GM23338 (cell line): ENCODE data around the gene PEPD. TPM values are rescaled to one million over a fixed set of nuclear protein-coding genes. Genes with fewer than 3 reads are reported as not detected.

Source experiments
- ATAC-seq: fragments of 200-7000 bp; cut with Tn5 transposase; 3 replicates; pipeline ENCODE4 v1.9.1; 2020
- DNase-seq: peaks from one replicate; pipeline ENCODE4 v3.0.0-alpha.2; 2015; ENCODE audit warnings: low spot score
- H2AFZ ChIP-seq: fragments of 200-600 bp; sonication (generic); 2 replicates; pipeline ENCODE4 v1.8.0; 2016; ENCODE audit warnings: antibody characterized with exemption, mild to moderate bottlenecking, moderate library complexity
- H3F3A ChIP-seq: fragments of 200-600 bp; sonication (generic); replicated peaks from 2 replicates; pipeline ENCODE4 v1.8.0; 2017; ENCODE audit warnings: antibody characterized with exemption, mixed run types, low read depth
- H3K27ac ChIP-seq: fragments of 200-600 bp; sonication (generic); 2 replicates; pipeline ENCODE4 v1.6.1; 2016; ENCODE audit warnings: low read depth
- H3K27me3 ChIP-seq: fragments of 200-600 bp; sonication (generic); 2 replicates; pipeline ENCODE4 v1.8.0; 2016; ENCODE audit warnings: mild to moderate bottlenecking, mixed run types, moderate library complexity; ENCODE audit not compliant: insufficient read depth
- H3K36me3 ChIP-seq: fragments of 200-600 bp; sonication (generic); 2 replicates; pipeline ENCODE4 v1.8.0; 2016; ENCODE audit warnings: mild to moderate bottlenecking; ENCODE audit not compliant: insufficient read depth
- H3K4me1 ChIP-seq: fragments of 200-600 bp; sonication (generic); 2 replicates; pipeline ENCODE4 v1.8.0; 2016; ENCODE audit warnings: mild to moderate bottlenecking, moderate library complexity; ENCODE audit not compliant: insufficient read depth
- H3K4me2 ChIP-seq: fragments of 200-600 bp; sonication (generic); 2 replicates; pipeline ENCODE4 v1.7.1; 2017; ENCODE audit warnings: mixed run types
- H3K4me3 ChIP-seq: fragments of 200-600 bp; sonication (generic); 2 replicates; pipeline ENCODE4 v1.6.1; 2016; ENCODE audit warnings: mixed run types
- H3K79me2 ChIP-seq: fragments of 200-600 bp; sonication (generic); replicated peaks from 2 replicates; pipeline ENCODE4 v1.8.0; 2017; ENCODE audit warnings: mild to moderate bottlenecking; ENCODE audit not compliant: insufficient read depth
- H3K9me2 ChIP-seq: fragments of 200-600 bp; sonication (generic); 2 replicates; pipeline ENCODE4 v1.8.0; 2017; ENCODE audit not compliant: insufficient read depth
- H4K20me1 ChIP-seq: fragments of 200-600 bp; sonication (generic); replicated peaks from 2 replicates; pipeline ENCODE4 v1.8.0; 2017; ENCODE audit warnings: mild to moderate bottlenecking; ENCODE audit not compliant: insufficient read depth
- H3K27ac Mint-ChIP-seq: 2 replicates; pipeline ENCODE4 v1.8.0; 2020; ENCODE audit warnings: inconsistent platforms, mild to moderate bottlenecking, moderate library complexity, mixed read lengths
- H3K27me3 Mint-ChIP-seq: 3 replicates; pipeline ENCODE4 v1.8.0; 2022; ENCODE audit warnings: low read depth, mild to moderate bottlenecking, moderate library complexity, mixed read lengths, inconsistent platforms; ENCODE audit not compliant: insufficient read depth, poor library complexity
- H3K36me3 Mint-ChIP-seq: 3 replicates; pipeline ENCODE4 v1.8.0; 2021; ENCODE audit warnings: low read depth, mild to moderate bottlenecking, inconsistent platforms, moderate library complexity, mixed read lengths
- H3K4me1 Mint-ChIP-seq: 3 replicates; pipeline ENCODE4 v1.8.0; 2020; ENCODE audit warnings: mild to moderate bottlenecking, inconsistent platforms, mixed read lengths
- H3K4me3 Mint-ChIP-seq: 3 replicates; pipeline ENCODE4 v1.8.0; 2021; ENCODE audit warnings: moderate library complexity, mild to moderate bottlenecking, inconsistent platforms, mixed read lengths
- H3K9me3 Mint-ChIP-seq: 3 replicates; pipeline ENCODE4 v1.8.0; 2020; ENCODE audit warnings: moderate library complexity, mild to moderate bottlenecking, inconsistent platforms, mixed read lengths
- CREB1 ChIP-seq: fragments of 250-450 bp; sonication (Bioruptor Pico); IDR thresholded peaks from 2 replicates; pipeline ENCODE4 v1.5.0; 2020; ENCODE audit warnings: low read depth, mild to moderate bottlenecking, moderate library complexity
- CTCF ChIP-seq, 2 experiments: fragments of 200-600 bp in 1 of 2; sonication (generic) in 1 of 2; conservative IDR thresholded peaks; 2 replicates each; pipeline versions ENCODE4 v1.5.1 to v1.6.1; 2016 to 2017; ENCODE audit warnings: antibody characterized with exemption in 2 of 2, low read depth in 2 of 2, mild to moderate bottlenecking in 2 of 2, moderate library complexity in 1 of 2
- EZH2 ChIP-seq: fragments of 200-600 bp; sonication (generic); IDR thresholded peaks from one replicate; pipeline ENCODE4 v1.8.0; 2017; ENCODE audit warnings: antibody characterized with exemption, mild to moderate bottlenecking, low read depth; ENCODE audit not compliant: unreplicated experiment
- EZH2phosphoT487 ChIP-seq: fragments of 200-600 bp; sonication (generic); IDR thresholded peaks from one replicate; pipeline ENCODE4 v1.8.1; 2018; ENCODE audit warnings: antibody characterized with exemption; ENCODE audit not compliant: unreplicated experiment
- JUNB ChIP-seq: IDR thresholded peaks from one replicate; pipeline ENCODE4 v1.6.1; 2016; ENCODE audit warnings: antibody characterized with exemption; ENCODE audit not compliant: unreplicated experiment
- NANOG ChIP-seq: IDR thresholded peaks from 2 replicates; pipeline ENCODE4 v1.6.1; 2016; ENCODE audit warnings: antibody characterized with exemption, borderline replicate concordance
- POLR2AphosphoS5 ChIP-seq: IDR thresholded peaks from 2 replicates; pipeline ENCODE4 v1.6.1; 2016; ENCODE audit warnings: antibody characterized with exemption, low read depth
- STAT1 ChIP-seq: IDR thresholded peaks from one replicate; pipeline ENCODE4 v1.6.1; 2016; ENCODE audit warnings: antibody characterized with exemption; ENCODE audit not compliant: unreplicated experiment
- ZNF114 ChIP-seq: fragments of 250-450 bp; sonication (Bioruptor Pico); IDR thresholded peaks from 2 replicates; pipeline ENCODE4 v1.5.0; 2020; ENCODE audit warnings: mild to moderate bottlenecking, moderate library complexity
- ZNF331 ChIP-seq: fragments of 250-450 bp; sonication (Bioruptor Pico); IDR thresholded peaks from 2 replicates; pipeline ENCODE4 v1.5.0; 2020; ENCODE audit warnings: low read depth, mild to moderate bottlenecking, moderate library complexity
- polyA plus RNA-seq: library from polyadenylated mRNA; unstranded; fragments of >200 nt; fragmentation: Nextera tagmentation; extraction: Ambion mirVana; gene quantifications from 2 replicates; pipeline ENCODE4 v1.2.1, GENCODE V29; 2016
- total RNA-seq: library from RNA; depleted of rRNA; stranded (reverse); fragments of >200 nt; shearing (Covaris generic); gene quantifications from 2 replicates; pipeline ENCODE4 v1.2.3, GENCODE V29; 2014
- TF ChIP-seq, protein P1 (sequence below): IDR thresholded peaks from one replicate; pipeline ENCODE4 v1.6.1; 2018; ENCODE audit warnings: antibody characterized with exemption; ENCODE audit not compliant: unreplicated experiment

Gene PEPD
- total and polyA plus RNA-seq, 2 experiments from 2014 or later: 81.7 to 89.2 TPM

GRCh38 chr19:33444562-33445441 lies 76.8 kb downstream of the PEPD start:
- H3K27ac Mint-ChIP-seq: peak overlapping the region; percentile 44; the same call in 1 of the 2 replicates
- H3K9me2 ChIP-seq: no peaks in the 10 kb centered on the region
- no peaks in the 10 kb centered on the region; the same call in 1 of the 2 replicates for H3K36me3 ChIP-seq
- no peak overlapping the region for H3K27ac ChIP-seq
- H3K4me3 Mint-ChIP-seq: no peak overlapping the region
- no peak overlapping the region for H3K4me2 ChIP-seq
- peaks cover 9% of the 10 kb centered on the region for H3K27me3 Mint-ChIP-seq
- no peak for ATAC-seq
- no peaks in the 10 kb centered on the region; the same call in 1 of the 2 replicates for H4K20me1 ChIP-seq
- H3K27me3 ChIP-seq: no peaks in the 10 kb centered on the region
- H3K4me1 ChIP-seq: no peaks in the 10 kb centered on the region
- peaks cover 5% of the 10 kb centered on the region; the same call in 1 of the 3 replicates for H3K36me3 Mint-ChIP-seq
- H3K4me1 Mint-ChIP-seq: no peaks in the 10 kb centered on the region
- no peaks in the 10 kb centered on the region for H3K9me3 Mint-ChIP-seq
- H2AFZ ChIP-seq: no peak overlapping the region
- no peak for TF ChIP-seq NANOG
- no peak for TF ChIP-seq JUNB
- TF ChIP-seq POLR2AphosphoS5: no peak
- TF ChIP-seq CREB1: no peak
- TF ChIP-seq CTCF (conservative IDR thresholded peaks at IDR 0.05; ENCODE audit: low read depth in 2 of 2): no peak
- no peak for TF ChIP-seq ZNF331 (CRISPR knock-in tag)
- TF ChIP-seq, protein P1, sequence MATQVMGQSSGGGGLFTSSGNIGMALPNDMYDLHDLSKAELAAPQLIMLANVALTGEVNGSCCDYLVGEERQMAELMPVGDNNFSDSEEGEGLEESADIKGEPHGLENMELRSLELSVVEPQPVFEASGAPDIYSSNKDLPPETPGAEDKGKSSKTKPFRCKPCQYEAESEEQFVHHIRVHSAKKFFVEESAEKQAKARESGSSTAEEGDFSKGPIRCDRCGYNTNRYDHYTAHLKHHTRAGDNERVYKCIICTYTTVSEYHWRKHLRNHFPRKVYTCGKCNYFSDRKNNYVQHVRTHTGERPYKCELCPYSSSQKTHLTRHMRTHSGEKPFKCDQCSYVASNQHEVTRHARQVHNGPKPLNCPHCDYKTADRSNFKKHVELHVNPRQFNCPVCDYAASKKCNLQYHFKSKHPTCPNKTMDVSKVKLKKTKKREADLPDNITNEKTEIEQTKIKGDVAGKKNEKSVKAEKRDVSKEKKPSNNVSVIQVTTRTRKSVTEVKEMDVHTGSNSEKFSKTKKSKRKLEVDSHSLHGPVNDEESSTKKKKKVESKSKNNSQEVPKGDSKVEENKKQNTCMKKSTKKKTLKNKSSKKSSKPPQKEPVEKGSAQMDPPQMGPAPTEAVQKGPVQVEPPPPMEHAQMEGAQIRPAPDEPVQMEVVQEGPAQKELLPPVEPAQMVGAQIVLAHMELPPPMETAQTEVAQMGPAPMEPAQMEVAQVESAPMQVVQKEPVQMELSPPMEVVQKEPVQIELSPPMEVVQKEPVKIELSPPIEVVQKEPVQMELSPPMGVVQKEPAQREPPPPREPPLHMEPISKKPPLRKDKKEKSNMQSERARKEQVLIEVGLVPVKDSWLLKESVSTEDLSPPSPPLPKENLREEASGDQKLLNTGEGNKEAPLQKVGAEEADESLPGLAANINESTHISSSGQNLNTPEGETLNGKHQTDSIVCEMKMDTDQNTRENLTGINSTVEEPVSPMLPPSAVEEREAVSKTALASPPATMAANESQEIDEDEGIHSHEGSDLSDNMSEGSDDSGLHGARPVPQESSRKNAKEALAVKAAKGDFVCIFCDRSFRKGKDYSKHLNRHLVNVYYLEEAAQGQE: no peak
- no peak for TF ChIP-seq STAT1
- TF ChIP-seq EZH2phosphoT487: no peak
- no peak for TF ChIP-seq EZH2
- TF ChIP-seq ZNF114 (CRISPR knock-in tag): no peak
- H3K79me2 ChIP-seq: no peaks in the 10 kb centered on the region
- no peak overlapping the region for H3K4me3 ChIP-seq
- no peak for DNase-seq
- H3F3A ChIP-seq: no peaks in the 10 kb centered on the region
